GM19025 (cell line): ENCODE data around the gene DOK7.
"Not testable (repeated sequence)": the region's sequence is repeated elsewhere in the genome, so short reads cannot be mapped to it uniquely, and the experiment has no call there.

Experiments used
- ATAC-seq: cut with Tn5 transposase; IDR thresholded peaks from one replicate; pipeline ENCODE4 v1.9.1; 2021; ENCODE audit warnings: mild to moderate bottlenecking, low read depth, moderate library complexity; ENCODE audit not compliant: unreplicated experiment

Gene DOK7

DNA sequence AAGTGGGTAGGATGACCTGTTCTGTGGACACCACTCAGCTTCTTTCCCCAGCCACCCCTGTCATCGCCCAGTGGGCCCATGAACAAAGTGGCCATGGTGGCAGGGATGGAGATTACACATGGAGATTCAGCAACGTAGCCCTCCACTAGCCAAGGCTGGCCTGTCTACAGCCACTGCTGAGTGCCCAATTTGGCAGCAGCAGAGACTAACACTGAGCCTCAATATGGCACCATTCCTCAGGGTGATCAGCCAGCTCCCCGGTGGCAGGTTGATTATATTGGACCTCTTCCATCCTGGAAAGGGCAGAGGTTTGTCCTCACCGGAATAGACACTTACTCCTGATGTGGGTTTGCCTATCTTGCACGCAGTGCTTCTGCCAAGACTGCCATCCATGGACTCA is 4.0 kb upstream of the DOK7 start:
- not testable (repeated sequence) for ATAC-seq

DNA sequence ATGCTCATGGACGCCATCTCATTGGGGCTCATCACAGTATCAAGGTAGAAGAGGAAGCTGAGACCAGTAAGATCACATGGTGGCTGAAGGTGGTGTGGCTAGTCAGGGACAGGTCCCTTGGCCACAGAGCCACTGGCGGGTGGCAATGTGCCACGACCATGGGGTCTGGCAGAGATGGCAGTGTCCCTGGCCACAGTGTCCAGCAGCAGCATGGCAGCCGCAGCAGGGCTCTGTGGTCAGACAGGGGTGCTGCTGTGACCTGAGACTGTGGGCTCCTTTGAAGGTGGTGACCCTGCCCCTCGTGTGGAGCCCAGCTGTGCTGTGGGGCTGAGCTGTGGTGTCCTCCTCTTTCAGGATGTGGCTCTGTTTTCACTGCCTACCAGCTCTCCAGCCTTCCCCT is 2.2 kb upstream of the DOK7 start:
- ATAC-seq = no peak

DNA sequence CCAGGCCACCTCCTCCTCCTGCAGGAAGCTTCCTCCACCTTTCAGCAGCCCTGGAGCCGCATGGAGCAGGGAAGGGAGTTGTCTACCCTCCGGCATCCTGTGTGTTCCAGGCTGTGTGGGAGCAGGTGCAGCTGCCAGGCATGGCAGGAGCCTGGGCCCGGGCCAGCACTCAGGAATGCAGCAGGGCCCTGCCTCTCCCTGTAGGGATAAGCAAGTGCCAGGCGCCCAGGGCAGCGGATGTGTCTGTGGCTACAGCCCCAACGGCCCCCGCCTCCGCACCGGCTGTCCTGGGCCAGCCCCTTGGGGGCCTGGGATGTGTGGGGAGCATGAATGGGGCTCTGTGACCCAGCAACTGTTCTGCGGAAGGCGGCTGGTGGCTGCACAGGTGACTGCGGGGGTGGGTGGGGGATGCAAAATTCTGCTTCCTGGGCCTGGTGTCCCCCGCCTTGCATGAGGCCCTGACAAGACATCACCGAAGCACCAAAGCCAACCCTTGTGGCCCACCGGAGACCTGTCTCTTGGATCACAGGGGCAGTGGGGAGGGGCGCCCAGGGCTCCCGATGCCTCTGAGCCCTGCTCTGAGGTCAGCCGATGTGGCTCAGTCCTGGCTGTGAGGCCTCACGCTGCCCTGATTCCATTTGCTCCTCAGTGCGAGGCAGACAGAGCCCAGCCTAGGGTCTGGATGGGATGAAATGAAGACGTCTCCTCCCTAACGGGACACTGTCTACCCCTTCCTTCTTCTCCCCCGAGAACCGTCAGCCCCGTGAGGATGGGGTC is 1.4 kb upstream of the DOK7 start:
- ATAC-seq = no peak

DNA sequence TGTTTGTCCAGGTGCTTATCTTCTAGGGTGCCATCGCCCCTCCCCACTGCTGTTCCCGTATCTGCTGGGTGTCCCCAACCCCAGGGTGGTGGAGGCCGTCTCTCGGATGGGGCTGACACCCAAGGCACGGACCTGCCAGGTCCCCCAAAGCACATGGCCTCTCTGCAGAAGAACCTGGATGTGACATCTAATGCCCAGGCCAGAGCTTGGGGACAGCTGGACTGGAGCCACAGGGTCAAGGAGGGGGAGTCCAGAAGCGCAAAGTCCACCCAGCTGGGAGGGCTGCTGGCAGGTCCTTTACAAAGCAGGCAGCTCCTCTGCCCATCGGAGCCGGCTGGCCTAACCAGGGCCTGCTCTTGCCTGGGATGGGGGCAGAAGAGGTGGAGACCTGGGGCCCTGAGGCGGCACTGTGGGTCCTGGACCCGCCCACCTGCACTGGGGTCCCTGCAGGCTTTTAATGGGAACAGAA is 751 bp upstream of the DOK7 start:
- no peak for ATAC-seq

DNA sequence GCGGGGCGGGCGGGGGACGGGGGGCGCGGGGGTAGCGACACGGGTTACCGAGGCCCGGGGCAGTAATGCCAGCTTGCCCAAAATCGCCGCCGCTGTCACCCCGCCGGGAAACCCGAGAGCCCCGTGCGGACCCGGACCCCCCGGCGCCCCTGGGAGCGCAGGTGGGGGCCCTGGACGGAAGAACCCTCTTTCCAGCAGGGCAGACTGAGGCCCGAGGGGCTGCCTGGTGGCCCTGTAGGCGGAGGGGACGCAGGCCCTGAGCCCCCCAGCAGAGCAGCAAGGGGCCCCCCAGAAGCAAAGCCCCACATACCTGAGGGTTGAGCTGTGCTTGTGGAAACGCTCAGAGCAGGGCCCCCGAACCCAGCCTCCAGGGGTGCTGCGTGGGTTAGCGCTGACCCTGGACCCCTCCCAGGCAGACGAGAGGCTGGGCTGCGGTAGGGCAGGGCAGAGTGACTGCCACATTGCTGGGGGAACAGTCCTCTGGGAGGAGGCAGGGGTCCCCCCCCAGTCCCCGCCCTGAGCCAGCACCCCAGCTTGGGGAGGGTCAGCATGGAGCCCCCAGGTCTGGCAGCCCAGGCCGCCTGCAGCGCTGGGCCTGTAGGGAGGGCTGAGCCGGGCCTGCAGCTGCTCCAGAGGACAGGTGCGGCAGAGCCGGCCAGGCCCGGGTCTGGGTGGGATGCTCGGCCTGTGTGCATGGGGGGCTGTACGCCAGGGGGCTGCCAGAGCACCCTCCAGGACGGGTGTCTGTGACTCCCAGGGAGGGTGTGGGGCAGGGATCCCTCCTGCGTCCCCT is 646 bp downstream of the DOK7 start:
- ATAC-seq = no peak

DNA sequence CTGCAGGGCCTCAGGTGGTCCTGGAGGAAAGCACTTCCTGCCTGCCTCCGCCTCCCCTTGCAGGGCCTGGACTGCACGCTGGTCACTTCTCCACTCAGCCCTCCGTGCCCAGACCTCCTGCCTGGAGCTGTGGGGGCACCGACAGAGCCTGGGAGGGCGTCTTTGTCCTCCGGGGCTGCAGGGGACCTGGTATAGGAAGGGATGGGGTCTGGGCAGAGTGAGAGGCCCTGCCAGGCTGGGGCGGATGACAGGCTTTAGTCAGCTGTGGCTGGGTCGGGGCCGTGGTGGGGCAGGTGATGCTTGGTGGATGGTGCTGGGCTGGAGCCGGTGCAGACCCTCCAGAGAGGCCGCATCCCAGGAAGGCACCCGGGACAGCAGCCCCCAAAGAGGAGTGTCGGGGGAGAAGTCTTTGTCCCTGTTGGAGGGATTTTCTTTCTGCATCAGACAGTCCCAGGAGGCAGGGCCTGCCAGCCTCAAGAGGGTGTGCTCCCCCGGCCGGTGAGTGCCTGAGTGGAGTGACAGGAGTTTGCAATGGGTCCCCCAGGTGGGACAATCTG is 1.3 kb downstream of the DOK7 start:
- ATAC-seq = no peak

DNA sequence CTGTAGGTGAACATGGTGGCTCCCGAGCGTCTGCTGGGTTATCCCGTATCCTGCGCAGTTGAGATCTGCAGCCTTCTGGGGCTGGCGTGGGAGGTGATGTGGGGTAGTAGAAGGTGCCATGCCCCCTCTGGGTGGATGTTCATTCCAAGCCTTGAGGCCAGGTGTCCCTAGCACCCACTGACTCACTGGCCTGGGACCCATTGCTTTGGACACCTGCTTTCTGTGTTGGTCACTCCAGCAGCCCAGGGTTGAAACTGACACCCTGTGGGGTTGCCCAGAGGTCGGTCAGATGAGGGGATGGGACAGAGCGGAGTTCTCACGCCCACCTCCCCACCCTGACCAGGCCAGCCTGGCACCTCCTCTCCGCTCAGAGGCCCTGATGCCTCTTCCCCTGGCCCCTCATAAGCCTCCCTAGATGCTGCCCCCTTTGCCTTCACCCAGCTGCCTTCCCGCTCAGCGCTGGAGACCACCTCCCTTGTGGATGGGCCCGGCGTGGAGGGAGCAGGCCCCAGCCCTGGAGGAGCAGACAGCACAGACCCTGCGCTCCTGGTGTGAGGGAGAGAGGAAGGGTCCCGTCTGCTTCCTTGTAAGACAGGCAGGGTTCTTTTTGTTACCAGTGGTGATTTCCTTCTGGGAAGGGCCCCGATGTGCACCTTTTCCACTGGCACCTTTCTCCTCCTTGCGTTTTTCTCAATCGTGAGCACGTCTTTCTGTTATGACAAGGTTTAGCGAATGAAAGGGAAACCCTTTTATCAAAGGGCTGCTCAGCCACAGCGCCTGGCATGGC is 2.0 kb downstream of the DOK7 start:
- ATAC-seq = no peak

DNA sequence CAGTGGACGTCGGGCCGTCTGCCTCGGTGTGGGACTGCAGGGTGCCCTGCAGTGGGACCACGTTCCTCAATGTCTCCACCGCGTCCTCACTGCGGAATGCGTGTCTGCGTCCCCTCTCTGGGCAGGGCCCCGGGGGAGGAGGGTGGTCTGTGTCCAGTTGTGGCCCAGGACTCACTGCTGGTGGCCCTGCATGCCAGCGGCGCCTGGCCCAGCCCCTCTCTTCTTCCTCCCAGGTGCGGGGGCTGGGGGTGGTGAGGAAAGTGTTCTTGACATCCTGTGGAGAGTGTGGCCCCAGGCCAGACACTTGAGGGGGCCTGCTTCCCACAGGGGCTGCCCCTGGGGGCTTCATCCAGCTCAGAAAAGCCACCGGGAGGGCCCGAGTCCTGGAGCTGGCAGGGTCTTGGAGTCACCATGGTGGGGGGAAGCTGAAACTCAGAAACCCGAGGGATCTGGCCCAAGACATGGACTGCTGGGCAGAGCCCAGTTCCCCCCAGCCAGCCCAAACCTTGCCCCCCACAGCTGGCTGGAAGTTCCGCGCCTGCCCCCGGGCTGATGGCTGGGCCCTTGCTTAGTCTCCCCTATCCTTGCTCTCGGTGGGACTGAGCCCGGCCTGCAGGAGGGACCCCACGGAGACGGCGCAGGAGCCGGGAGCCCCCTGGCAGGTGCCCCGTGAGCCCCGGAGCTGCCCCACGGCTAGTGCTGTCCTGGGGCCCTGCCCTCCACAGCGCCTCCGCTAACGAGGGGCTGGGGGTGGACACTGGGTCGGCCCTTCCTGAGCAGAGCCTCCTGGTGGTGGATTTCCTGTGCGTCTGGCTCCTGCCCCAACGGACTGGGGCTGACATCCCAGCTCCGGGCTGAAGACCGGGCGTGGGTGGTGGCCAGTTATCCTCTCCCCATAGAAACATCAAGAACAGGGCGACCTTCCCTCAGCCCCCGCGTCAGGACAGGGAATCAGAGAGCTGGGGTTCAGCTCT is 2.9 kb downstream of the DOK7 start:
- no peak for ATAC-seq

DNA sequence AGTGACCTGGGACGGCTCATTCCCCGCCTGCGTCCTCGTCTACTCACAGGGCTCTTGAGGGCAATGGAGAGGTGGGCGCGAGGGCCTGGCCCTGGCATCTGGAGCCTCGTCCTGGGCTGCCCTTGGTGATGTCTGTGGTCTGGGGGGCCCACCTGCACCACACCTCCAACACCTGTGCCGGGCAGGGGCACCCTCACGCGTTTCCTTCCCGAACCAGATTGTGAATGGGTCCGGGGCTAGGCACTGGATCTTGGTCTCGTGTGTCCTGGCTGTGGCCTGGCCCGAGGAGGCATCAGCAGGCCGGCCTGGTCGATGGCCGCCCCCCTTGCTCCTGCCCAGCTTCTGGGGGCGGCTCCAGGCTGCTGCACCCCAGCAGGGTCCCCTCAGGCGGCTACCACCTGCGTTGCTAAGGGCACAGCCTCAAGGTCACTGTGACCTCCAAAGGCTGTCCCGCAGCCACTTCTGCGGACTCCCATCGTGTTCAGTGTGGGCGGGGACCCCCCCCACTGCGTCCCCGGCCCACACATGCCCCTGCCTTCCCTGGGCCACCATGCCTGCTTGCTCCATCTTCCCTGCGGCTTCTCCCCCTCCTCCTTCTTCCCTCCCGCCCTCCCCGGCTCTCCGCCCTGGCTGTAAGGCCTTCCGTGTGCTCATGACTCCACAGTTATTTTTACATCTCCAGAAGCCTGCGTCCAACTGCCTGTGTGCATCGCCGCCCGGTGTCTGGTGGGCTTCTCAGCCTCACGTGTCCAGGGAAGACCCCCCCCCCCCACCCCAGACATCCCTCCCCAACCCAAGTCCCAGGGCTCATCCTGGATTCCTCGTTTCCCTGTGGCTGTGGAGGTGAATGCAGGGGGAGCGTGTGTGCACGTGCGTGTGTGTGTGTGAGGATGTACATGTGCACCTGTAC is 3.8 kb downstream of the DOK7 start:
- ATAC-seq = no peak

DNA sequence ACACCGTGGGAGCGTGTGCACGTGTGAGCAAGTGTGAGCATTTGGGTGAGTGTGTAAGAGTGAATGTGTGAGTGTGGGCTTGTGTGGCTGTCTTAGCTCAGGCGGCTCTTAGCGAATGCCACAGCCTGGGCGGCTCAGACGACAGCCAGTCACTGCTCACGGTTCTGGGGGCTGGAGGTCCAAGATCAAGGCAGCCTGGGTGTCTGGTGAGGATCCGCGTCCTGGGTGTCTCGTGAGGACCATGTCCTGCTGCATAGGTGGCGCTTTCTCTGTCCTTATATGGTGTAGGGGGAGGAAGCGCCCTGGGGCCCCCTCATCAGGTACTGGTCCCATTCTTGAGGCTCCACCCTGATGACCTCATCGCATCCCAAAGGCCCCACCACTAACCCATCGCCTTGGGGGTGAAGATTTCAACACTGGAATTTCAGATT is 4.5 kb downstream of the DOK7 start:
- no peak for ATAC-seq

DNA sequence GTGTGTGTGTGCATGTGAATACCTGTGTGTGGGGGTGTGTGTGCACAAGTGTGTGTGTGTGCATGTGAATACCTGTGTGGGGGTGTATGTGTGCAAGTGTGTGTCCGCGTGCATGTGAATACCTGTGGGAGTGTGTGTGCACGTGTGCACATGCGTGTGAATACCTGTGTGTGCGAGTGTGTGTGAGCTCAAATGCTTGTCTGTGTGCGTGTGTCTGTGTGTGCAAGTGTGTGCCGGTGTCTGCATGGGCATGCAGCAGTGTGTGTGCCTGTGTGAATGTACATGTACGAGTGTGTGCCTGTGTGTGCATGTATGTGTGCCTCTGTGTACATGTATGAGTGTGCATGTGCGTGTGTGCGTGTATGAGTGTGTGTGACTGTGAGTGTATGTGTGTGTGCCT is 5.0 kb downstream of the DOK7 start:
- no peak for ATAC-seq

DNA sequence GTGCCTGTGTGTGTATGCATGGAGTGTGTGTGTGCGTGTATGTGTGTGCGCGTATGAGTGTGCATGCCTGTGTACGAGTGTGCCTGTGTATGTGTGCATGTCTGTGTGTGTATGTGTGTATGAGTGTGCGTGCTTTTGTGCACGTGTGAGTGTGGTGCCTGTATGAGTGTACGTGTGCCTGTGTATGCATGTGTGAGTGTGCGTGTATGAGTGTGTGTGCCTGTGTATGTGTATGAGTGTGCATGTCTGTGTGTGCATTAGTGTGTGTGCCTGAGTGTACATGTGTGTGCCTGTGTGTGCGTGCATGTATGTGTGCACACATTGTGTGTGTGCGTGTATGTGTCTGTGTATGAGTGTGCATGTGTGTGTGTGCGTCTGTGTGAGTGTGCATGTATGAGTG is 5.7 kb downstream of the DOK7 start:
- ATAC-seq = no peak

DNA sequence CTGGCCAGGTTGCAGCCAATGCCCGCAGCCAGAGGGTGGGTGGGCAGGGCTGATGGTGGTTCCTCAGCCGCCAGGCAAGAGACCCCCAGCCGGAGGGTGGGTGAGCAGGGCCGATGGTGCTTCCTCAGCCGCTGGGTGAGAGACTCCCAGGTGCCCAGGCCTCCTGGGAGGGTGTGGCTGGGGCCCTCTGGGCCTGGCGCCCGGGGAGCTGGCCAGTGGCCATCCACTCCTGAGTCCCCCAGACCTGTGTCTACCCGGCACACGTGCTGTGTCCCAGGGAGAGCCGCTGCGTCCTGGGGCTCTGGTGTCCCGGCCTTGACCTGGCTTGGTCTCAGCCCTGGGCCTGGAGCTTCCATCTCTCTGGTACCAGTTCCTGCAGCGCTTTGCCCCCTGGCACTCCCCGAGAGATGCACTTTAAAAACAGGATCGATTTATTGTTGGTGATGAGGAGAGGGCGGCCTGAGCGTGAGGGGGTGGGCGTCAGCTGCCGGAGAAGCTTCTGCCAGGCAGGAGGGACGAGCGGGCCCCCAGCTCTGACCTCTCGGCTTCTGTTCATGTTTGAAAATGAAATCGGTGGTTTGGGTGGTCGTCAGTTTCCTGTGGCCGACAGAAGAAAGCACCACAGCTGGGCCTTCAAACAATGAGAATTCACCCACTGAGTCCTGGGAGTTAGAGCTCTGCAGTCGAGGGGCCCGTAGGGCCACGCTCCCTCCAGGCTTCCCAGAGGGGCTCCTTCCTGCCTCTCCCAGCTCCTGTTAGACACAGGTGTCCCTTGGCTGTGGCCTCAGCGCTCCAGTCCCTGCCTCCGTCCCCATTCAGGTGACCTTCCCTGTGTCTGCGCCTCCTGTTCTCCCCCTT is 6.5 kb downstream of the DOK7 start:
- ATAC-seq = no peak

DNA sequence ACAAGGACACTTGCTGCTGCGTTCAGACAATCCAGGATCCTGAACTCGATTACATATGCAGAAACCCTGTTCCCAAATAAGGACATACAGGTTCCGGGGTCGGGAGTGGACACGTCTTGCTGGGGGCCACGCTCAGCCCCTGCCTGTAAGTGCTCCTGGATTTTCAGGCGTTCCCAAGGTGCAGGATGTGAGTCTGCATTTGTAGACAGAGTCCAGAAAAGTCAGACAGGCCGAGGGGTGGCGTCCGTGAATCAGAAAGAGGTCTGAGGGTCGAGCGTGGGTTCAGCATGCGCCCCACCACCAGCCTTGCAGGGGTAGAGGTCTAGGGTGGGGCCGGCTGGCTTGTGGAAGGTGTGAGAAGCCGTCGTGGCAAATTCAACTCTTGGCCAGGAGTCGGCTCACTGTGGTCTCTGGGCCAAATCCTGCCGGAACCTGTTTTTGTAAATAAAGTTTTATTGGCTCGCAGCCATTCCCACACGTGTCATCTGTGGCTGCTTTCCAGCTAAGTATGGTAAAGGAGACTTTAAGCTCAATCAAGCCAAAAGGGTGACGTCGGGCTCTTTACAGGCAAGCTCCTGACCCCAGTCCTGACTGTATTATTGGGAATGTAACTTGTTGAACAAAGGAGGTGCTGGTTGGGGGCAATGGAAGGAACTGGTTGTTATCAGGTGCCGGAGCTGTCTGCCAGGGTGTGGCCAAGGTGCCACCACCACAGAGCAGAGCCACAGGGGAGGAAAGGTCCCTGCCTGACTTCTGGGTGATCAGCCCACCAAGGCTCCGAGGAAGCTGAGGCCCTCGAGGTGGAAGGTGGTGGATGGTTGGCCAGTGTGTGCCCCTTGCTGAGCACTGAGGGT is 7.4 kb downstream of the DOK7 start:
- no peak for ATAC-seq

DNA sequence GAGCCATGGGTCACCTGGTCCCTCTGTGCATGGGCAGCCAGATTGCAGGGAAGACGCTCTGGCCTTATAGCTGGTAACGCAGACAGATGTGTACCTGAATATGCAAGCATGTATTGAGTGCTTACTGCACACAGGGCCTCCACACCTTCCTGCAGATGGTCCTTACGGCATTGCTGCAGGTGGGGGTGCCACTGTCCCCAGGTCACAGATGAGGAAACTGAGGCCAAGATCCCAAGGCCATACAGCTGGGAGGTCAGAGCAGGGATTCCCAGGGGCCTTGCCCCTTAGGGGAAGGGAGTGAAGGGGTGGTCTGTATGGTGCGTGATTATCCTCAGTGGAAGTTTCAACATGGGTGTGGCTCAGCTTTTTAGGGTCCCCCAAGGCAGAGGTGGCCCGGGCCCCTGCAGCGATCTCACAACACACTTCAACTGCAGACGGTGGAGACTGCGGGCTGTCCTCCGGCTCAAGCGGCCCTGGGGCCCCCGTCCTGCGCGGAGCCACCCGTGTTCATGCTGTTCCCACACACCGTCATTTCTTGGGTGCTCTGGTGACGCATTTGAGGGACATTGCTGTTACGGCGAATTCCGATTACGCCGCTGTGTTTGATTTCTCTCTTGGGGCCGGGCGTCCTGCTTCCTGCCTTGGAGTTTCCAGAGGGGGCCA is 8.1 kb downstream of the DOK7 start:
- ATAC-seq = no peak

DNA sequence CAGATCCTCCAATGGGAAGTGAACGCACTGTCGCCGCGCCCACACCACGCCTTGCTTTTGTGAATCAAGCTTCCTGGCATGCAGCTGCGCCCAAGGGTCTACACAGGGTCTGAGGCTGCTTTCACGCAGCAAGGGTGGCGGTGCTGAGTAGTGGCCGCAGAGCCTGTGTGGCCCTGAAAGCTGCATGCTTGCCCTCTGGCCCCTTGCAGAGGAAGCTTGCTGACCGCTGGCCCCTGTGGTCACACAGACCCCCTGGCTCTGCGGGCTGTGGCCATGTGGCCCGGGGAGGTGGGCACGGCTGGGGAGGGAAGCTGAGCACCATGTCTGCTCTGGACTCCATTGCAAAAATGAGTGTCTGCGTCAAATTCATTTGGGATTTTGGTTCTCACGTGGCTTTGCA is 8.8 kb downstream of the DOK7 start:
- no peak for ATAC-seq
